H1 (cell line): Measurements from ENCODE around the gene LTBP4. TPM values are rescaled to one million over a fixed set of nuclear protein-coding genes. Genes with fewer than 3 reads are reported as not detected.

Experiments
- RAD21 ChIP-seq, 2 experiments: IDR thresholded peaks in 1 of 2; conservative IDR thresholded peaks in 1 of 2; 2 replicates each; pipeline ENCODE4 v1.6.1; 2011; ENCODE audit warnings: low read depth in 2 of 2, low read length in 2 of 2, improper control_type of control experiment in 1 of 2, inconsistent platforms in 1 of 2, mild to moderate bottlenecking in 1 of 2, moderate library complexity in 1 of 2
- RNF2 ChIP-seq: fragments of 200-900, 300-1000 bp; sonication (generic); IDR thresholded peaks from 2 replicates; pipeline ENCODE4 v1.7.1; 2016; ENCODE audit warnings: borderline replicate concordance, low read depth, mild to moderate bottlenecking, antibody characterized with exemption, low read length; ENCODE audit not compliant: poor library complexity, severe bottlenecking; ENCODE audit errors: missing control alignments
- polyA plus RNA-seq, 7 experiments: library from polyadenylated mRNA; depleted of rRNA in 3 of 7; stranded (reverse) in 5 of 7; unstranded in 2 of 7; fragments of >200 nt in 5 of 7; fragments of 200-250 nt in 2 of 7; gene quantifications; 1 replicate in 5 of 7; 2 replicates in 1 of 7; 4 replicates in 1 of 7; pipeline versions ENCODE4 v1.2.1 to v1.2.3, GENCODE V29; 2011 to 2013; ENCODE audit warnings: missing spikeins in 2 of 7, mixed read lengths in 2 of 7
- total RNA-seq: library from RNA; stranded (reverse); fragmentation: NEBNext Ultra II Directional; extraction: Animal tissue kit (Norgen Biotek cat#: 25700); gene quantifications from 2 replicates; pipeline ENCODE4 v1.2.1, GENCODE V29; 2021

LTBP4 gene
- total and polyA plus RNA-seq, 2 of the 8 experiments (the other 6 are each of a cell fraction or from before 2014, with no cell fraction given) = 54.5 to 77.1 TPM

DNA sequence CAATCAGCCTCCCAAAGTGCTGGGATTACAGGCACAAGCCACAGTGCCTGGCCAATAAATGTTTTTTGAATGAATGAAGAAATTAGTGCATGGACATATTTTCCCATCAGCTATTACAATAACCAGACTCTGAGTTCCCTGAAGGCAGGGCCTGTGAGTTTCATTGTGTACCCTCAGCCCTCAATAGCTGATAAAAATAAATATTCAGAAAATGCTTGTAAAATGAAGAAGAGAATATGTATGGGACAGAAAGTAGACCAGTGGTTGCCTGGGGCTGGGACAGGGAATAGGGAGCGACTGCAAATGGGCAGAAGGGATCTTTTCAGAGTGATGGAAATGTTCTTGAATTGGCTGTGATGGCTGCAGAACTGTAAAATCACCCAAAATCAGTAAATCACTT lies 60.4 kb downstream of the LTBP4 start (continued):
- TF ChIP-seq RNF2 (no peak), RAD21 (IDR thresholded peaks at IDR 0.05 in 1 of 2, conservative IDR thresholded peaks at IDR 0.05 in 1 of 2; ENCODE audit: low read depth in 2 of 2, low read length in 2 of 2) (no peak)
